ENCODE measurements around the gene GDE1. TPM values are rescaled to one million over a fixed set of nuclear protein-coding genes. Genes with fewer than 3 reads are reported as not detected.
A peak's percentile ranks its signal among the peaks of the same experiment; 100 is the strongest.

Gene GDE1
- polyA plus RNA-seq, 2 of the 4 experiments (the other 2 are of a cell fraction): 54.9 to 85.2 TPM

GRCh38 chr16:19518388-19518787 lies 3.5 kb downstream of the GDE1 start:
- DNase-seq (ENCODE audit: low read depth in 1 of 2, low spot score in 1 of 2) (no peak), ATAC-seq (no peak), FAIRE-seq (no peak)
- 83% methylated on average over 2 of the region's 2 CpGs for WGBS (ENCODE audit: missing lambda C conversion rate)
- POLR2A ChIA-PET: no interaction called here
- Histone ChIP-seq H3K4me2 (peak overlapping the region; percentile 15; the same call in 2 of the 3 replicates), H3K4me1 (peaks cover 61% of the 10 kb centered on the region), H3K9me3 (no peaks in the 10 kb centered on the region), H3K27ac (no peak overlapping the region), H3K4me3 (no peak overlapping the region)
- CTCF ChIA-PET: interaction anchor here (3.1 to 3.2 kb wide), 2 partner anchors 16 to 432 kb away, joined by 15 to 24 read pairs; no protein-coding TSS in a partner anchor
- no peak for TF ChIP-seq NR3C1 (IDR thresholded peaks at IDR 0.05)
- TF ChIP-seq BCL3 (IDR thresholded peaks at IDR 0.05): no peak
- TF ChIP-seq RFX5 (IDR thresholded peaks at IDR 0.05): no peak
- TF ChIP-seq MYC (IDR thresholded peaks at IDR 0.05; ENCODE audit: borderline replicate concordance, low read length): no peak
- TF ChIP-seq SMC3 (IDR thresholded peaks at IDR 0.05): no peak
- no peak for TF ChIP-seq JUN (IDR thresholded peaks at IDR 0.05)
- TF ChIP-seq ZC3H11A (IDR thresholded peaks at IDR 0.05): no peak
- no peak for TF ChIP-seq POLR2AphosphoS2 (conservative IDR thresholded peaks at IDR 0.05; ENCODE audit: low read length)
- no peak for TF ChIP-seq FOSL2 (IDR thresholded peaks at IDR 0.05)
- no peak for TF ChIP-seq FOSL2 (CRISPR knock-in tag; IDR thresholded peaks at IDR 0.05)
- TF ChIP-seq KDM5A (IDR thresholded peaks at IDR 0.05): no peak
- TF ChIP-seq ZSCAN20 (CRISPR knock-in tag; IDR thresholded peaks at IDR 0.05): no peak
- TF ChIP-seq CBX8 (IDR thresholded peaks at IDR 0.05): no peak
- TF ChIP-seq HDAC2 (IDR thresholded peaks at IDR 0.05): no peak
- no peak for TF ChIP-seq SREBF2 (IDR thresholded peaks at IDR 0.05)
- no peak for TF ChIP-seq RAD21 (conservative IDR thresholded peaks at IDR 0.05 in 1 of 2, IDR thresholded peaks at IDR 0.05 in 1 of 2)
- TF ChIP-seq FOXS1 (CRISPR knock-in tag; IDR thresholded peaks at IDR 0.05): no peak
- TF ChIP-seq HEYL (CRISPR knock-in tag; IDR thresholded peaks at IDR 0.05): no peak
- TF ChIP-seq GATA3 (IDR thresholded peaks at IDR 0.05; ENCODE audit: borderline replicate concordance): no peak
- no peak for TF ChIP-seq HOXB13 (CRISPR knock-in tag; IDR thresholded peaks at IDR 0.05; ENCODE audit: low read depth)
- no peak for TF ChIP-seq RCOR1 (IDR thresholded peaks at IDR 0.05; ENCODE audit: low read depth, low read length)

GRCh38 chr16:19517424-19518089 lies 4.3 kb downstream of the GDE1 start:
- H3K4me3 ChIP-seq: no peak overlapping the region
- TF ChIP-seq FOSL2 (IDR thresholded peaks at IDR 0.05): no peak
- TF ChIP-seq FOSL2 (CRISPR knock-in tag; IDR thresholded peaks at IDR 0.05): peak; percentile 78
- peak; percentile 61 for TF ChIP-seq MAFK (IDR thresholded peaks at IDR 0.05; ENCODE audit: partially characterized antibody)
- no peak for TF ChIP-seq ZFP36 (IDR thresholded peaks at IDR 0.05; ENCODE audit: borderline replicate concordance, partially characterized antibody)
- peak; percentile 34; the same call in 1 of the 2 replicates for TF ChIP-seq GATA3 (IDR thresholded peaks at IDR 0.05; ENCODE audit: borderline replicate concordance)
- H3K4me2 ChIP-seq: peak overlapping the region; percentile 42
- ChIA-PET CTCF (interaction anchor here (0.6 to 3.2 kb wide), 7 partner anchors 13 to 534 kb away, joined by 3 to 24 read pairs (median 4); partner anchors contain the start of genes TMC7 and VPS35L), POLR2A (interaction anchor here (1.2 kb wide), 1 partner anchor 38 kb away, joined by 3 read pairs; the partner anchor contains the start of gene VPS35L)
- H3K27ac ChIP-seq: no peak overlapping the region
- H3K9me3 ChIP-seq: no peaks in the 10 kb centered on the region; the same call in 2 of the 3 replicates
- H3K4me1 ChIP-seq: peaks cover 55% of the 10 kb centered on the region
- no peak for ATAC-seq
- WGBS (ENCODE audit: missing lambda C conversion rate): 53% methylated on average over 8 of the region's 8 CpGs
- FAIRE-seq: no peak
- DNase-seq (ENCODE audit: low read depth in 1 of 2, low spot score in 1 of 2): peak; percentile 35 to 48

- Histone ChIP-seq H3K27ac (no peak overlapping the region), H3K4me1 (peaks cover 50% of the 10 kb centered on the region), H3K4me3 (no peak overlapping the region), H3K4me2 (no peak overlapping the region), H3K9me3 (no peaks in the 10 kb centered on the region; the same call in 2 of the 3 replicates)
- 67% methylated on average over 2 of the region's 2 CpGs for WGBS (ENCODE audit: missing lambda C conversion rate)
- ChIA-PET CTCF (interaction anchor here (1.8 to 3.2 kb wide), 2 partner anchors 13 to 39 kb away, joined by 6 to 24 read pairs; partner anchors contain the start of gene VPS35L), POLR2A (no interaction called here)
- TF ChIP-seq HOXB5 (CRISPR knock-in tag; IDR thresholded peaks at IDR 0.05): no peak
- no peak for TF ChIP-seq CEBPB (IDR thresholded peaks at IDR 0.05)
- no peak for TF ChIP-seq GATA3 (IDR thresholded peaks at IDR 0.05; ENCODE audit: borderline replicate concordance)
- no peak for TF ChIP-seq HDAC2 (IDR thresholded peaks at IDR 0.05)
- no peak for TF ChIP-seq FOXS1 (CRISPR knock-in tag; IDR thresholded peaks at IDR 0.05)
- ATAC-seq (no peak), DNase-seq (ENCODE audit: low read depth in 1 of 2, low spot score in 1 of 2) (no peak), FAIRE-seq (no peak)
Measured at GRCh38 chr16:19515757-19516156, 6.1 kb downstream of the GDE1 start.

All from A549 (cell line).